GM23338 (cell line): ENCODE measurements around the gene GBX1. TPM values are rescaled to one million over a fixed set of nuclear protein-coding genes. Genes with fewer than 3 reads are reported as not detected.
A peak's percentile ranks its signal among the peaks of the same experiment; 100 is the strongest.

ENCODE experiments used
- ATAC-seq: fragments of 200-7000 bp; cut with Tn5 transposase; 3 replicates; pipeline ENCODE4 v1.9.1; 2020
- DNase-seq: peaks from one replicate; pipeline ENCODE4 v3.0.0-alpha.2; 2015; ENCODE audit warnings: low spot score
- H2AFZ ChIP-seq: fragments of 200-600 bp; sonication (generic); 2 replicates; pipeline ENCODE4 v1.8.0; 2016; ENCODE audit warnings: antibody characterized with exemption, mild to moderate bottlenecking, moderate library complexity
- H3F3A ChIP-seq: fragments of 200-600 bp; sonication (generic); replicated peaks from 2 replicates; pipeline ENCODE4 v1.8.0; 2017; ENCODE audit warnings: antibody characterized with exemption, mixed run types, low read depth
- H3K27ac ChIP-seq: fragments of 200-600 bp; sonication (generic); 2 replicates; pipeline ENCODE4 v1.6.1; 2016; ENCODE audit warnings: low read depth
- H3K27me3 ChIP-seq: fragments of 200-600 bp; sonication (generic); 2 replicates; pipeline ENCODE4 v1.8.0; 2016; ENCODE audit warnings: mild to moderate bottlenecking, mixed run types, moderate library complexity; ENCODE audit not compliant: insufficient read depth
- H3K36me3 ChIP-seq: fragments of 200-600 bp; sonication (generic); 2 replicates; pipeline ENCODE4 v1.8.0; 2016; ENCODE audit warnings: mild to moderate bottlenecking; ENCODE audit not compliant: insufficient read depth
- H3K4me1 ChIP-seq: fragments of 200-600 bp; sonication (generic); 2 replicates; pipeline ENCODE4 v1.8.0; 2016; ENCODE audit warnings: mild to moderate bottlenecking, moderate library complexity; ENCODE audit not compliant: insufficient read depth
- H3K4me2 ChIP-seq: fragments of 200-600 bp; sonication (generic); 2 replicates; pipeline ENCODE4 v1.7.1; 2017; ENCODE audit warnings: mixed run types
- H3K4me3 ChIP-seq: fragments of 200-600 bp; sonication (generic); 2 replicates; pipeline ENCODE4 v1.6.1; 2016; ENCODE audit warnings: mixed run types
- H3K79me2 ChIP-seq: fragments of 200-600 bp; sonication (generic); replicated peaks from 2 replicates; pipeline ENCODE4 v1.8.0; 2017; ENCODE audit warnings: mild to moderate bottlenecking; ENCODE audit not compliant: insufficient read depth
- H3K9me2 ChIP-seq: fragments of 200-600 bp; sonication (generic); 2 replicates; pipeline ENCODE4 v1.8.0; 2017; ENCODE audit not compliant: insufficient read depth
- H4K20me1 ChIP-seq: fragments of 200-600 bp; sonication (generic); replicated peaks from 2 replicates; pipeline ENCODE4 v1.8.0; 2017; ENCODE audit warnings: mild to moderate bottlenecking; ENCODE audit not compliant: insufficient read depth
- H3K27ac Mint-ChIP-seq: 2 replicates; pipeline ENCODE4 v1.8.0; 2020; ENCODE audit warnings: inconsistent platforms, mild to moderate bottlenecking, moderate library complexity, mixed read lengths
- H3K27me3 Mint-ChIP-seq: 3 replicates; pipeline ENCODE4 v1.8.0; 2022; ENCODE audit warnings: low read depth, mild to moderate bottlenecking, moderate library complexity, mixed read lengths, inconsistent platforms; ENCODE audit not compliant: insufficient read depth, poor library complexity
- H3K36me3 Mint-ChIP-seq: 3 replicates; pipeline ENCODE4 v1.8.0; 2021; ENCODE audit warnings: low read depth, mild to moderate bottlenecking, inconsistent platforms, moderate library complexity, mixed read lengths
- H3K4me1 Mint-ChIP-seq: 3 replicates; pipeline ENCODE4 v1.8.0; 2020; ENCODE audit warnings: mild to moderate bottlenecking, inconsistent platforms, mixed read lengths
- H3K4me3 Mint-ChIP-seq: 3 replicates; pipeline ENCODE4 v1.8.0; 2021; ENCODE audit warnings: moderate library complexity, mild to moderate bottlenecking, inconsistent platforms, mixed read lengths
- H3K9me3 Mint-ChIP-seq: 3 replicates; pipeline ENCODE4 v1.8.0; 2020; ENCODE audit warnings: moderate library complexity, mild to moderate bottlenecking, inconsistent platforms, mixed read lengths
- CTCF ChIP-seq, 2 experiments: fragments of 200-600 bp in 1 of 2; sonication (generic) in 1 of 2; conservative IDR thresholded peaks; 2 replicates each; pipeline versions ENCODE4 v1.5.1 to v1.6.1; 2016 to 2017; ENCODE audit warnings: antibody characterized with exemption in 2 of 2, low read depth in 2 of 2, mild to moderate bottlenecking in 2 of 2, moderate library complexity in 1 of 2
- ZNF114 ChIP-seq: fragments of 250-450 bp; sonication (Bioruptor Pico); IDR thresholded peaks from 2 replicates; pipeline ENCODE4 v1.5.0; 2020; ENCODE audit warnings: mild to moderate bottlenecking, moderate library complexity
- ZNF331 ChIP-seq: fragments of 250-450 bp; sonication (Bioruptor Pico); IDR thresholded peaks from 2 replicates; pipeline ENCODE4 v1.5.0; 2020; ENCODE audit warnings: low read depth, mild to moderate bottlenecking, moderate library complexity
- polyA plus RNA-seq: library from polyadenylated mRNA; unstranded; fragments of >200 nt; fragmentation: Nextera tagmentation; extraction: Ambion mirVana; gene quantifications from 2 replicates; pipeline ENCODE4 v1.2.1, GENCODE V29; 2016
- total RNA-seq: library from RNA; depleted of rRNA; stranded (reverse); fragments of >200 nt; shearing (Covaris generic); gene quantifications from 2 replicates; pipeline ENCODE4 v1.2.3, GENCODE V29; 2014
- TF ChIP-seq, protein P1 (sequence below): fragments of 250-450 bp; sonication (Bioruptor Pico); IDR thresholded peaks from 2 replicates; pipeline ENCODE4 v1.5.0; 2020; ENCODE audit warnings: mild to moderate bottlenecking, moderate library complexity

The GBX1 gene
- total and polyA plus RNA-seq, 2 experiments from 2014 or later, result 0.24 TPM; not detected in 1

DNA sequence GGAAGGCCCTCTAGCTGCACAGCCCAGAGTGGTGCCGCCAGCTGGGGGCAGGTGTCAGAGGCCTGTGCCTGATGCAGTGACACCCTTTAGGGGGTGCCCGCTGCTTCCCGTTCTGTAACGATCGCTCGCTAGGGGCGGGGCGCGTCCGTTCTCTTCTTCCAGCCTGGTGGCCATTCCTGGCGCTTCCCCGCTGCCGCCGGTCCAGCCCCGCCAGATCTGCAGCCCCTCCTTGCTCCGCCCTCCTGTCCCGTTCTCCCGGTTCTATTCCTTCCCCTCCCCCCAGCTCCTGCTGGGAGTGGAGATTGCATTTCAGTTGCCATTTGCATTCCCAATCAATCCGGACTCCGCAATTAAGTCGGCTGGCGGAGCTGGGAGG lies 42.0 kb downstream of the GBX1 start:
- peak; percentile 59 for ATAC-seq
- peak overlapping the region; percentile 82 for H3K4me3 Mint-ChIP-seq
- Histone ChIP-seq H3F3A (peaks cover 21% of the 10 kb centered on the region), H2AFZ (no peak overlapping the region), H3K4me3 (peak overlapping the region; percentile 88), H3K9me2 (no peaks in the 10 kb centered on the region), H3K36me3 (no peaks in the 10 kb centered on the region; the same call in 1 of the 2 replicates), H3K79me2 (no peaks in the 10 kb centered on the region), H4K20me1 (peaks cover 23% of the 10 kb centered on the region), H3K4me2 (peak overlapping the region; percentile 88), H3K4me1 (peaks cover 15% of the 10 kb centered on the region), H3K27ac (peak overlapping the region; percentile 55; the same call in 1 of the 2 replicates), H3K27me3 (peaks cover 22% of the 10 kb centered on the region)
- H3K9me3 Mint-ChIP-seq, result no peaks in the 10 kb centered on the region
- peaks cover 29% of the 10 kb centered on the region for H3K36me3 Mint-ChIP-seq
- peaks cover 39% of the 10 kb centered on the region for H3K4me1 Mint-ChIP-seq
- peaks cover 42% of the 10 kb centered on the region for H3K27me3 Mint-ChIP-seq
- DNase-seq, result peak; percentile 88
- TF ChIP-seq ZNF331 (CRISPR knock-in tag) (no peak), CTCF (conservative IDR thresholded peaks at IDR 0.05; ENCODE audit: low read depth in 2 of 2) (peak in 1 of 2 experiments; percentile 44; a peak in 2 of 4 replicates), ZNF114 (CRISPR knock-in tag) (no peak)
- TF ChIP-seq, protein P1, sequence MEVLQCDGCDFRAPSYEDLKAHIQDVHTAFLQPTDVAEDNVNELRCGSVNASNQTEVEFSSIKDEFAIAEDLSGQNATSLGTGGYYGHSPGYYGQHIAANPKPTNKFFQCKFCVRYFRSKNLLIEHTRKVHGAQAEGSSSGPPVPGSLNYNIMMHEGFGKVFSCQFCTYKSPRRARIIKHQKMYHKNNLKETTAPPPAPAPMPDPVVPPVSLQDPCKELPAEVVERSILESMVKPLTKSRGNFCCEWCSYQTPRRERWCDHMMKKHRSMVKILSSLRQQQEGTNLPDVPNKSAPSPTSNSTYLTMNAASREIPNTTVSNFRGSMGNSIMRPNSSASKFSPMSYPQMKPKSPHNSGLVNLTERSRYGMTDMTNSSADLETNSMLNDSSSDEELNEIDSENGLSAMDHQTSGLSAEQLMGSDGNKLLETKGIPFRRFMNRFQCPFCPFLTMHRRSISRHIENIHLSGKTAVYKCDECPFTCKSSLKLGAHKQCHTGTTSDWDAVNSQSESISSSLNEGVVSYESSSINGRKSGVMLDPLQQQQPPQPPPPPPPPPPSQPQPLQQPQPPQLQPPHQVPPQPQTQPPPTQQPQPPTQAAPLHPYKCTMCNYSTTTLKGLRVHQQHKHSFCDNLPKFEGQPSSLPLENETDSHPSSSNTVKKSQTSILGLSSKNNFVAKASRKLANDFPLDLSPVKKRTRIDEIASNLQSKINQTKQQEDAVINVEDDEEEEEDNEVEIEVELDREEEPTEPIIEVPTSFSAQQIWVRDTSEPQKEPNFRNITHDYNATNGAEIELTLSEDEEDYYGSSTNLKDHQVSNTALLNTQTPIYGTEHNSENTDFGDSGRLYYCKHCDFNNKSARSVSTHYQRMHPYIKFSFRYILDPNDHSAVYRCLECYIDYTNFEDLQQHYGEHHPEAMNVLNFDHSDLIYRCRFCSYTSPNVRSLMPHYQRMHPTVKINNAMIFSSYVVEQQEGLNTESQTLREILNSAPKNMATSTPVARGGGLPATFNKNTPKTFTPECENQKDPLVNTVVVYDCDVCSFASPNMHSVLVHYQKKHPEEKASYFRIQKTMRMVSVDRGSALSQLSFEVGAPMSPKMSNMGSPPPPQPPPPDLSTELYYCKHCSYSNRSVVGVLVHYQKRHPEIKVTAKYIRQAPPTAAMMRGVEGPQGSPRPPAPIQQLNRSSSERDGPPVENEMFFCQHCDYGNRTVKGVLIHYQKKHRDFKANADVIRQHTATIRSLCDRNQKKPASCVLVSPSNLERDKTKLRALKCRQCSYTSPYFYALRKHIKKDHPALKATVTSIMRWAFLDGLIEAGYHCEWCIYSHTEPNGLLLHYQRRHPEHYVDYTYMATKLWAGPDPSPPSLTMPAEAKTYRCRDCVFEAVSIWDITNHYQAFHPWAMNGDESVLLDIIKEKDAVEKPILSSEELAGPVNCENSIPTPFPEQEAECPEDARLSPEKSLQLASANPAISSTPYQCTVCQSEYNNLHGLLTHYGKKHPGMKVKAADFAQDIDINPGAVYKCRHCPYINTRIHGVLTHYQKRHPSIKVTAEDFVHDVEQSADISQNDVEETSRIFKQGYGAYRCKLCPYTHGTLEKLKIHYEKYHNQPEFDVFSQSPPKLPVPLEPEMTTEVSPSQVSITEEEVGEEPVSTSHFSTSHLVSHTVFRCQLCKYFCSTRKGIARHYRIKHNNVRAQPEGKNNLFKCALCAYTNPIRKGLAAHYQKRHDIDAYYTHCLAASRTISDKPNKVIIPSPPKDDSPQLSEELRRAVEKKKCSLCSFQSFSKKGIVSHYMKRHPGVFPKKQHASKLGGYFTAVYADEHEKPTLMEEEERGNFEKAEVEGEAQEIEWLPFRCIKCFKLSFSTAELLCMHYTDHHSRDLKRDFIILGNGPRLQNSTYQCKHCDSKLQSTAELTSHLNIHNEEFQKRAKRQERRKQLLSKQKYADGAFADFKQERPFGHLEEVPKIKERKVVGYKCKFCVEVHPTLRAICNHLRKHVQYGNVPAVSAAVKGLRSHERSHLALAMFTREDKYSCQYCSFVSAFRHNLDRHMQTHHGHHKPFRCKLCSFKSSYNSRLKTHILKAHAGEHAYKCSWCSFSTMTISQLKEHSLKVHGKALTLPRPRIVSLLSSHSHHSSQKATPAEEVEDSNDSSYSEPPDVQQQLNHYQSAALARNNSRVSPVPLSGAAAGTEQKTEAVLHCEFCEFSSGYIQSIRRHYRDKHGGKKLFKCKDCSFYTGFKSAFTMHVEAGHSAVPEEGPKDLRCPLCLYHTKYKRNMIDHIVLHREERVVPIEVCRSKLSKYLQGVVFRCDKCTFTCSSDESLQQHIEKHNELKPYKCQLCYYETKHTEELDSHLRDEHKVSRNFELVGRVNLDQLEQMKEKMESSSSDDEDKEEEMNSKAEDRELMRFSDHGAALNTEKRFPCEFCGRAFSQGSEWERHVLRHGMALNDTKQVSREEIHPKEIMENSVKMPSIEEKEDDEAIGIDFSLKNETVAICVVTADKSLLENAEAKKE, result no peak
- H3K27ac Mint-ChIP-seq, result no peak overlapping the region
